Activated CD4-positive, alpha-beta T cell treated with anti-CD3 and anti-CD28 coated beads for 48 hours (primary cell): ENCODE results near the gene LURAP1L.

ENCODE experiments used
- DNase-seq: peaks from one replicate; pipeline ENCODE4 v3.0.0-alpha.2; 2020

Gene LURAP1L, protein sequence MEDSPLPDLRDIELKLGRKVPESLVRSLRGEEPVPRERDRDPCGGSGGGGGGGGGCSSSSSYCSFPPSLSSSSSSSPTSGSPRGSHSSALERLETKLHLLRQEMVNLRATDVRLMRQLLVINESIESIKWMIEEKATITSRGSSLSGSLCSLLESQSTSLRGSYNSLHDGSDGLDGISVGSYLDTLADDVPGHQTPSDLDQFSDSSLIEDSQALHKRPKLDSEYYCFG

DNA sequence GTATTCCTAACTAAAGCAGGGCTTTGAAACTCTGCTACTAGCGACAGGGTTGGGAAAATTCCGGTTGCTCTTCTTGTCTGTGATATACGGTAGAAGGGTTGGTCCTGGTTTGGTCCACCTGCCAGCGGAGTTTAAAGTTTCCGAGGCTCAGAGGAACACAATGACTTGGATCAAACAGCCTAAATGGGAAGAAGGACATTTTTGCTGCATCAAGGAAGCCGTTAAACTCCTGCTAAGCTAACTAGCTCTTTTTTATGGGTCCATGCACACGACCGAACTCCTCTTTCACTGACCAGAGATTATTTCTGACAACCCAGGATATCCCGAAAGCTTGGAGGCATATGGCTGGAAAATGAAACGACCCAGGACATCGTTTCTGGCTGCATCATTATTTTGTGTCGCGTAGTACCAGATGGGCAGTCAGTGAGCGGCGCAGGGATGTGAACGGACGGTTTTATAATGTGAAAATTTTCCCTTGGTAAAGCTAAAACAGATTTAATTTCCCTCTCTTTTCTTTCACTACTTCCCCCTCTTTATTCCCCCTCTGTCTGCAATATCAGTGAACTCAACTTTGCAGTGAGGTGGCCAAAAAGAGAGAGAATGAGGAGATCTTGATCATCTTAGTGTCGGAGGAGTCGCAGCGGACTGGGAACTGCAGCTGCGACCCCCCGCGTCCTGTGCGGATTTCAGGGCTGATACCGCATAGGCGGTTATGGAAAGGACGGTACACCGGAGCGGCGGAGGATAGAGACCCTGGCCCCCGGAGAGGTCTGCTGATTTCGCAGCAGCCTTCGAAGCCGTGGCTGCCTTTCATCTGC is at the start of gene LURAP1L:
Gene LURAP1L (plus strand): TSS at position 160 of the 818 bp plus-strand sequence. CDS start 696 bp downstream, outside the sequence.
- no peak for DNase-seq

DNA sequence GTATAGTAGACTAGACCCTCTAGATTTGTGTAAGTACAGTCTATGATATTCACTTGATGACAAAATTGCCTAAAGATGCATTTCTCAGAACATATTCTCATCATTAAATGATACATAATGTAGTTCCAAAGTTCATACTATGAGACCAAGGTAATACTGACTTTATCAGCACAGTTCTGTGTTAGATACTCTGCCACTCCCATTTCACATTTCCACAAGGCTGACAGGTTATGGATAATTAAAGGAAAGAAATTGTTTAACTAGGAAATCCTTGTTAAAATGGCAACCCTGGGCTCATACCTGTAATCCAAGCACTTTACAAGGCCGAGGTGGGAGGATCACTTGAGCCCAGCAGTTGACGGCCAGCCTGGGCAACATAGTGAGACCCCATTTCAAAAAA is 48.0 kb upstream of the LURAP1L start:
- no peak for DNase-seq

DNA sequence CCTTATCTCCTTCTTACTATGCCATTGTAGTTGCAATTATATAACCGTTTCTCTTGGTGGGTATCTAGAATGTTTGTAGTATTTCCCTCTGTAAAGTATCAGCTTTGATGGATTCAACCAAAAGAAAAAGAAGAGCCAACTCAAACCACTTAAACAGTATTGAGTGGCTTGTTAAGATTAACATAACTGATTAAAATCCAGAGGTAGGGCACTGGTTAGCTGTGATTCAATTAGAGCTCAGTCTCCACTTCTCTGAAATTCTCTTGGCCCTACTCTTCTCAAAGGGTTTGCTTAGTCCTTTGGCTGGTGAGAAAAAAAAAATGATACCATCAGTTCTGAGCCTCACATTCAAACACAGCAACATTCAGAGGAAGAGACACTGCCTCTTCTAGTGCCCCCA is 44.6 kb upstream of the LURAP1L start:
- DNase-seq, result no peak

DNA sequence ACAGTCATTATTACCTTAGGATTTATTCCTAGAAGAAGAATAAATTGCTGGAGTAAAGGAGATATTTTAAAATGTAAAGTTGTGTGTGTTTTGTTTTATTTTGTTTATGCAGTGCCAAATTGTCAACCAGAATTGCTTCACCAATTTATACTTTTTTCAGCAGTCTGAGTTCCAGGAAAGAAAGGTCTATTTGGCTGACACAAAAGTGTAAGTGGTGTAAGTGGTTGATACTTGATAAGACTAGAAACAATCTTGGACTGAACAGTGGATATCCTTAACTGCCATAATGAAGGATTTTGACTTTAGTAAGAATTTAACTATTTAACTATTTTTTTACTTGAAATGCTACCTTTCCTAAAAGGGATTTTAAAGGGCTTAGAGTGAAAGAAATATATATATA is 43.9 kb upstream of the LURAP1L start:
- no peak for DNase-seq

DNA sequence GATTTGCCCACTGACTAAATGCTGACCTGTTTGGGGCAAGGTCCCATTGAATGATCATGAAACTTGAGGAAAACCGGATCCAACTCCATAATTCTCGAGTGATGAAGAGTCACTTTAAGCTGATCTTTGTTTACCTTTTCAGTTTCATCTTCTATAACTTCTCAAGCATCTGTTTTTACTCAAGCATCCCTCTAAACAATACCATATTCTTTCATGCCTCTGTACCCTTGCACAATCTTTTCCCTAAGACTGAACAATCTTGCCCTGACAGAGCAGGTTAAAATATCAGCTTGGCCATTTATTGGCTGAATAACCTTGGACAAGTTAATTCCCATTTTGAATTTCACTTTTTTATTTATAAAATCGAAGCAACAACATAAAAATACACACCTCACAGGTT is 41.8 kb upstream of the LURAP1L start:
- DNase-seq, result no peak

DNA sequence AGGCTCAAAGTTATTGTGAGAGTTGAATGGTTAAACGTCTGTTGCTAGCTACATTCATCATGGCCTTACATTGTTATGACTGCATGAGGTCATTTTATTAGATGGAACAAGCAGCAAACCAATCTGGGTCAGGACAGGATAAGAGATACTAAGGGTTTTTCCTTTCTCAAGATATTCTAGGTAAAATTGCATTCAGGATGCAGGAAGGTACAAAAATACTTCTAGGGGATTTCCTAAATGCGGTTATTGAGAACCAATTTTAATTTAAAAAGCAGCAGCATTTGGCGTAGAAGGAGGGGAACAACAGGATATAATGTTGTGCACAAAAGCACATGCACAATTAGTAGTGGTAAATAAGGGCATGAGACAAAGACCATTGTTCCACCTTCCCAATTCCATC is 39.2 kb upstream of the LURAP1L start:
- DNase-seq, result no peak

DNA sequence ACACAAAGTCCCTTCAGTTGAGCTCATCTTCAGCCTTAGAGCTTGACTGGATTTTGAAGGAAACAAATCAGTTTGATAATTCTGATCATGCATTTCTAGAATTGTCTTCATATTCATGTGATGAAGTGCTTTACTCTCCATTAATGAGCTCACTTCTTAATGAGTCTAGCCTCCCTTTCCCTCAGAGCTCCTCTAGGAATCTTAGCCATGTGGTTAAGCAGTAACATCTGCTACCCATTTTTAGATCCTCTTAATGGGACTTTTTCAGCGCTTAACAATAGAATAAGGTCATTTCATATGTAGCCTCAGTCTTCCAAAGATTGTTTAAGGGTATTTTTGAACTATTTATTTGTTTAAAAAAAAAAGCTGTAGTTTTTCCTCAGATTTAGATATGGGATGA is 36.9 kb upstream of the LURAP1L start:
- DNase-seq, result no peak

DNA sequence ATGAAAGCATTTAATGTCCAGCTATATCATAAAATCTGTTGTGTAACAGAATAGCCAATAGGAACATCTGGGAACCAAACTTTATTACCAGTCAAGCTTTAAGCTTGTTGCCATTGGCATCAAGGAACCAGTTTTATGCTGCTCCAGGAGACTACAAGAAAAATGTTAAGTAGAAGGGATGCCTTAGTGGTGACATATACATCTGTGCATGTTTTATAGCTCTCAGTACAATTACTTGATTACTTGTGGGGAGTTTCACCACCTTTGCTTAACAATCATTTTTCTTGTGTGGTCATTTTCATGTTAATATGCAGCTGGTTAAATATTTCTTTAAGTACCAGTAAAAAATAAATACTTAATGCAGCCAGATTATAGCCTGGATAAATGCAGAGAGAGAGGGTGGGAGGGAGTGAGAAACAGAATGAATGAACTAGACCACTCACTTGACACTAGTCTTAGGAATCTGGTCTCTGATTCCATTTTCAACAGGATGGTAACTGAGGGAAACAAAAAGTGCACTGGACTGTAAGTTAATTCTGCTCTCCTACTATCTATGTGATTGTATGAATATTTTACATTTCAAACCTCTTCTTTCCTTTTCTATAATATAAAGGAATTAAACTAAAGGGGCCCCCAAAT is 35.7 kb upstream of the LURAP1L start:
- DNase-seq, result no peak

DNA sequence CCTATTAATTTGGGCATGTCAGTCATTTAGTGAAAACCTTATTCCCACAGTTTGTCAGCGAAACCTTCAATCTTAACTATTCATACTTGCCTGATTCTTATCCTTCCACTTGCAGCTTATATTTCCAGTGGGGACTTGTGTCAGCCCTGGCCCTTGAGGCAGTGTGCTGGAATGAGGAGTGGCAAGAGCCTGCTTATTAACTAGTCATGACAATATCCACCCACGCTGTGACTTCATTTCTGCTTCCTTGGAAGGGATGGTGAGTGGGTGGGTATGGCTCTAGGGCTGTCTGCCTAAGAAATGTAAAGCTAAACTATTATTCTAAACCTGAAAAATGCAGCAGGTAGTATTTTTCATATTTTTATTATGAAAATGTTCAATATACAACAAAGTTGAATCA is 34.0 kb upstream of the LURAP1L start:
- DNase-seq, result no peak

DNA sequence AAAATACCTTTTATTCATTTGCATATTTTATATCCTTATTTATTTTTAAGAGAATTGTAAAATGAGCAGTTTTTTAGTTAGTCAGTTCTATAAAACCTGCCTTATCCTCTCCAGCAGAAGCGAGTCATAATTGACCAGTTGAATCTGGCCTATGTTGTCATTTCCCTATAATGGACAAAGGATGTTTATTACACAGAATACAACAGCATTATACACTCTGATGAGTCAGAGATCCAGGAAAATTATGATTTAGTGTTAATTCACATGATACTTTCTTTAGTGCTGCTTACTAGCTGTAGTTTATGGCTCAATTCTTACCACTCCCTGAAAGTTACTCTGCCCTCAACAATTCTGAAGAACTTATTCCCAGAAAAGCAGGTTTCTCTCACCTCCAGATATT is 26.8 kb upstream of the LURAP1L start:
- DNase-seq, result no peak

DNA sequence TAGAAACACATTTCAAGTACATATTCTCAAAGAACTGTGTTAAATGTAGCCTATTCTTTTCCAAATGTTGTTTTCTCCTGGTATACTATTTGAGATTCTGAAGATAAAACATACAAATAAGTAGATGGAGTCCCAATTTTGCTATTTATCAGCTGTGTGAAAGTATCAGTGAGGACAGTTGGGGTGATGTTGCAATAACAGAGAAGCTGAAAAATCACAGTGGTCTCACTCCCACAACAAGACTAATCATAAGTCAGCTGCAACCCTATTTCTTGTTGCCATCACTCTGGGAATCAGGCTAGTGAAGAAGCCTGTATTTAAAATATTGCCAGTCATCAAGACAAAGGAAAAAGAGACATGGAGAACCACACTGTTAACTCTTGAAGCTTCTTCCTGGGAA is 25.9 kb upstream of the LURAP1L start:
- DNase-seq, result no peak

DNA sequence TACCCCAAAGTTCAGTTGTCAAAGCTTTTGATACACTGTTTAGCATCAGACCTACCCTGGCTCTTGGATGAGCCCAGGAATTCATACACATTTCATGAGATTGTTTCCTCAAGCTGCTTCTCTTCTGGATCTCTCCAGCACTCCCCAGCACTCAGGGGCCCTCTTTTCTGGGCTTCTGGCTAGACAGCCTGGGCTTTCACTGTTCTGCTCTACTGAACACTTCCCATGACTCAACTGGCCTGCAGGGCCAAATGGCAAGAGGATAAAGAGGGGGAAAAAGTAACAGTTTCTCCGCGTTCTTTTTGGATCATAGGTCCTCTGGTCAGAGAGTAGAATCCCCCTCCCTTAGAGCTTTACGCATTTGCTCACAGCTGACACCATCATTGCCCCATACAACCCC is 20.9 kb upstream of the LURAP1L start:
- no peak for DNase-seq

DNA sequence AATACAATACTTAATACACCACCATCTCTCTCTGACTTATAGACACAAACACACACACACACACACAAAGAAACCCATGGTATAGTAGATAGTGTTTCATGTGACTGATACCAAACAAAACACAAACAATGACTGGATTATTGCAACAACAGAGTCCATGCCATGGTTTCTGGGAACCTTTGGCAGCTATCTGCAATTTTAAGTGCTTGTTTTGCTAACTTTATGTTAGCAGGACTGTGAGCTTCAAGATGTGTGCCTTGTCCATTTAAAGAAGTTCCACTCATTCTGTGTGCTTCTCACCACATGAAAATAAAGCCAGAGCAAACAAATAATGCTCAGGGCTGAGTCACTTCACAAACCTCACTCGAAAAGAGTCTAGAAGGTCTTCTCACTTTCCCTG is 15.1 kb upstream of the LURAP1L start:
- DNase-seq, result no peak

DNA sequence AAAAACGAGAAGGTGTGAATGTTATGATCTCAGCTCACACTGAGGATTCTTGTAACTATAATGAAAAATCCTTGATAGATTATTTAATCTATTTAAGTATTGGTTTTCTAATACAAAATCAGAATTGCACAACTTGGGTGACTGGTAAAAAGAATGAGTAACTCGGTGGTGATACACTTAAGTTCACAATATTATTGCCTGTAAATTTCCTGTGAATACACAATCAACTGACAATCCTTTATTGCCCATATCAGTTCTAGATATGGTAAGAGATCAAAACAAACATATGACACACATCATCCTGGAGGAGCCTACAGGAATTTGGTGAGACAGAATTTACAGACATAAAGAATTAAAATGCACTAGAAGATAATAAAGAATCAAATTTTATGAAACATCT is 14.1 kb upstream of the LURAP1L start:
- no peak for DNase-seq

DNA sequence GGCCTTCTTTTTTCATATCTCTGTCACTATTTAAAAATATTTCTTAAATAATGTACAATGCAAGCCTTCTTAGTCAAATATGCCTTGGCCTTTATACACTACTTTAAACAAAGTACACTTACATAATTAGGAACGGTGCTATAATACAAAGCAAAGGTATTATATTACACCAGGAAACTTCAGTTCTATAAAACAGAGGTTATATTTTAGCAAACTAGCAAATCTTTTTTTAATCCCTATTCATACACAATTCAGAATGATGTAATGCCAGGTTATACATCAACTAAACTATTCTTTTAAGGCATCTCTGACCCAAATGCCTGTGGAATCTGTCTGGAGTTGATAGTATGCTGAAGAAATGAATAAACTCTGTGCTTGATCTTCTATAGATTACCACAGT is 10.7 kb upstream of the LURAP1L start:
- DNase-seq, result no peak

DNA sequence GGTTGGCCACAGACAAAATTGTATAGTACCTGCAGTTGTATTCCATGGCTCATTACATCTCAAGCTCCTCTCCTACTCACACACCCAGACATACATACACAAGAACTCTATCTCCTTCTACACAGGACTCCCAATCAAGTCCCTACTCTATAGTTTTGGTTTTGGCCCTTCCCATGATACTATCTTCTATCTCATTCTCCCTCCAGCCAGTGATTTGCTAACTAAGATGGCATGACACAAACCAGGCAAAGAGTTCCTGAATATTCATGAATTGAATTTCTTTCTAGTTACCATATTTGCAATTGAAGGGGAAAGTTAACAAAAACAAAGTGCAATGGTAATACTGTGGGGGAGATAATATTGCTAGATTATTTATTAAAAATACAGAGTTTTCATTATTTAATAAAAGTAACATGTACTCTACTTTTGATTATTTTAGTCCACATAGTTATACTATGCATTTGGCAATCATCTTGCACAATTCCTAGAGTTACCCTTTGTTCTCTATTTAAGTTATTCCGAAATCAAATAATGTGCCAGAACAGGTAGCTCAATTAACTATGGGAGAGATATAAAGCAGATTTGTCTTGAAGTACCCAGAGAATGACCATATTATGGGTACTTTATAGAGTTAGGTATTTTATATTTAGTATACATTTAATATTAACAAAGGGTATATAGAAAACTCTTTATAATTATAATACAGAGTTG is 9.6 kb upstream of the LURAP1L start:
- no peak for DNase-seq

DNA sequence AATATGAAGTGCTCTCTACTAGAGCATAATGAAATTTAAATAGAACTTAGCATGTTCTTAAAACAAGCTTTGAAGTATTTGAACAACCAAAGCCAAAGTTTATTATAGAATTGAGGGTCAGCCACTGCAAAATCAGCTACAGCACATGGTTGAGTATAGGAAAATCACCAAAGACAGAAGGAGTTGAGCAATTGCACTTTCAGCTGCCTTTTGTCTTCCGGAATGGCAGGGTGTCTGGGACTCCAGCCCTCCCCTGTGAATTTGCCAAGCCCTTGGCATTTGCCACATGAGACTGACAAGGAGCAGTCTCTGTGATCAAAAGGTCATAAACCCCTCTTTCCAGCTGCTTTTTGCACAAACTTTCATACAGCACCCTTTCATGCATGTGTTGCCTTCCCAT is 8.5 kb upstream of the LURAP1L start:
- no peak for DNase-seq

DNA sequence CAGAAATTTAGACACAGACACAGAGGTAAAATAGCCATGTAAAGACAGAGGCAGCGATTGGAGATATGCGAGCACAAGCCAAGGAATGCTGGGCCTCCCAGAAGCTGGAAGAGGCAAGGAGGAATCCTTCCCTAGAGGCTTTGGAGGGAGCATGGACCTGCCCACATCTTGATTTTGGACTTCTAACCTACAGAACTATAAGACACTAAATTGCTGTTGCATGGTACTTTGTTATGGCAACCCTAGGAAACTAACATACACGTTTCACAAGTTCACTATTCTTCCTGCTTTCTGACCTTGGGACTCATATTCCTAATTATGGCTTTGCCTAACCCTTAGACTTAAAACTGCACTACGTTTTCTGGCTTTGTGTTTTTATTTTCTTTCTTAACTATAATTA is 4.6 kb upstream of the LURAP1L start:
- no peak for DNase-seq

DNA sequence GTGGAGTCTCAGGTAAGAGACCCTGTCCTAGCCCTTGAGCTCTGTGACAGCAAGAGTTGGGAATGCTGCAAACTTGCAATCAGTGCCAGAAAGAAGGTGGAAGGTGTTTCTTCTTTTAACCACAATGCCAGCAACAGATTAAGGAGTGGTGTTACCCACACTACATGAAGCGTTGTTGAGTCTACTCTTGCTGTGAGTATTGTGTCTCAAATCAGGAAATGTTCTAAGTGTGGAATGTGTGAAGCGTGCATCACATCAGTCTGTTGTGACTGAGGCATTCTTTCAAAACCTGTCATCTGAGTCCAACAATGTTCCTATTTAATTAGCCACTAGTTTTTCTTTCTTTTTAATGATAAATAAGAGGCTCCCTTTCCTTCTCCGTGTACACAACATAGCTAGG is 2.9 kb upstream of the LURAP1L start:
- DNase-seq, result no peak

DNA sequence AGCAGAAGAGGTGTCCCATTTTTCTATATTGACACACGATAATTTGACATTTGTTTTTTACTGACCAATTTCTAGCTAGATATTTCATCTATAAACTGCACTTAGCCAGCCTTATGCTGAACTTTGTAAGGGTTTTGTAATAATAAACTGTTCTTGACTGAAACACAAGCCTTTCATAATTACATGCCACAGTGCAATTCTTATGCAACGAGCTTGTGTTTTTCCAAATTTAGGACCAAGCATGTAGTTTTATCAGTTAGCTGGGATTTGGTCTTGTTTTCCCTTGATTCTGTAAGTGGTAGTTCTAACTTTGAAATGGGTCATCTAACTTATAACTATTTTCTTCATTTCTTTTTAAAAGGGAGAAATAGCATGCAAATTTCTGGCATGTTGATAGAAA is 1.3 kb upstream of the LURAP1L start:
- DNase-seq, result no peak

DNA sequence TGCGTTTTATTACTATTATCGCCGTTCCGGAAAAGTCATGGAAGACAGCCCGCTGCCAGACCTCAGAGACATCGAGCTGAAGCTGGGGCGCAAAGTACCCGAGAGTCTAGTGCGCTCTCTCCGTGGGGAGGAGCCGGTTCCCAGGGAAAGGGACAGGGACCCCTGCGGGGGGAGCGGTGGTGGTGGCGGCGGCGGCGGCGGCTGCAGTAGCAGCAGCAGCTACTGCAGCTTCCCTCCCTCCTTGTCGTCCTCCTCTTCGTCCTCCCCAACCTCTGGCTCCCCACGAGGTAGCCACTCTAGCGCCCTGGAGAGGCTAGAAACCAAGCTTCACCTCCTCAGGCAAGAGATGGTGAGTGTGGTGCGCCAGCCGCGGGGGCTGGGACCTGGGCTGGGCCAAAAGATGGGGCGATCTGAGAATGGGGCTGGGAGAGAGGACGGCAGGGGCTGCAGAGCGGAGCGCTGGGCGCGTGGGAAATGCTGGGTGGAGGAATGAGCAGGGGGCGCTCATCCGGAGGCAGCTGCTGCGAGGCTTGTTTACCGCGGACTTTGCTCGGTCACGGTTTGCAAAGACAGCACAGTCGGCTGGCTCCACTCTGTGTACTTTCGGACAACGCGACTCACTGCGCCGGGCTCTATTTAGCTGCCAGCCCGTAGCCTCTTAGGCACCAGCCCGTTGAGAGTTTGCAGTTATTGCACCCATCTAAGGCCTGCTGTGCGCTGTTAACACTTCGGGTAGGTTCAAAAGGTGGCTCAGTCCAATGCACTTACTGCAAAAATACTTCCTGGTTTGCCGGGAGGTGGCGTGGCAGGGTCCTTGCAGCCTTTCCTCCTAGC is 1.1 kb downstream of the LURAP1L start:
- peak; percentile 2 for DNase-seq

DNA sequence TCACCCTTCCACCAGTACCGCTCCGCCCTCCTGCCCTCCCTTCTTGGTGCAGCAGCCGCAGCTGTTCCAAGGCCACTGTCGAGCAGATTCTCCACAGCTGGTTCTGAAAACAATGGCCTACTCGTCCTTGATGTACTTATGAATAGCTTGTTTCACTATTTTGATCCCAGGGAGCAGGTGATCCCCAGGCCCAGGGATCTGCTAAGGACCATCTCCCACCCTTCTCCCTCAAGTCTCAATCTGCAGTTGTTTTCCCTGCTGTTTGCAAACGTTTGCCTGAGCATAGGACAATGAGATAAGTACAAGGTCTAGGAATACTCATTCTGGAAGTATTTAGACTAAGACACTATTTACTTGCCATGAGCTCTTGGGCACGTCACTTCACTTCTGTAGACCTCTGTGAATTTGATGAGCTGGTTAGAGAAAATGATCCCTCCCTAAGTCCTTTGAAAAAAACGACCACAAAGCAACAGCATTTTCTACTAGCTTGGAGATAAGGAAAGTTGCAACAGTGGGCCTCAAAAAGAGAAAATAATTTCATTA is 1.8 kb downstream of the LURAP1L start:
- DNase-seq, result no peak
